DMS114 treated with DMSO at 0.1 percent for 48 hours (cell line): ENCODE data around the gene RASGEF1B.
"Not testable (repeated sequence)": the region's sequence is repeated elsewhere in the genome, so short reads cannot be mapped to it uniquely, and the experiment has no call there.

Experiments used
- DNase-seq: peaks from one replicate; lab custom pipeline; 2025; ENCODE audit not compliant: unreplicated experiment; lab: John Stamatoyannopoulos, UW

Gene RASGEF1B

GRCh38 chr4:81498551-81499099 is 26.9 kb upstream of the RASGEF1B start:
- DNase-seq = no peak

GRCh38 chr4:81498046-81498445 is 26.3 kb upstream of the RASGEF1B start:
- no peak for DNase-seq

GRCh38 chr4:81495345-81495744 is 23.6 kb upstream of the RASGEF1B start:
- DNase-seq = no peak

- DNase-seq = no peak
These were observed 22.3 kb upstream of the RASGEF1B start for GRCh38 chr4:81494031-81494431.

GRCh38 chr4:81492606-81493230 is 21.0 kb upstream of the RASGEF1B start:
- no peak for DNase-seq

- no peak for DNase-seq
These were observed 20.2 kb upstream of the RASGEF1B start for GRCh38 chr4:81491943-81492342.

- no peak for DNase-seq
These were observed 18.9 kb upstream of the RASGEF1B start for GRCh38 chr4:81490403-81491160.

- DNase-seq = no peak
These were observed 14.8 kb upstream of the RASGEF1B start for GRCh38 chr4:81486502-81486901.

- DNase-seq = no peak
These were observed 13.7 kb upstream of the RASGEF1B start for GRCh38 chr4:81485310-81485980.

- DNase-seq = no peak
These were observed 10.6 kb upstream of the RASGEF1B start for GRCh38 chr4:81482326-81482725.

- DNase-seq = no peak
These were observed 9.4 kb upstream of the RASGEF1B start for GRCh38 chr4:81481151-81481550.

GRCh38 chr4:81479573-81479972 is 7.9 kb upstream of the RASGEF1B start:
- not testable (repeated sequence) for DNase-seq

GRCh38 chr4:81473331-81474265 is 1.9 kb upstream of the RASGEF1B start:
- DNase-seq = not testable (repeated sequence)

- no peak for DNase-seq
These were observed 825 bp upstream of the RASGEF1B start for GRCh38 chr4:81472281-81473182.

GRCh38 chr4:81471298-81471587 is 464 bp downstream of the RASGEF1B start:
- no peak for DNase-seq

GRCh38 chr4:81470456-81471297 is 1.0 kb downstream of the RASGEF1B start:
- no peak for DNase-seq

- no peak for DNase-seq
These were observed 1.8 kb downstream of the RASGEF1B start for GRCh38 chr4:81469781-81470455.

GRCh38 chr4:81468678-81469077 is 3.0 kb downstream of the RASGEF1B start:
- DNase-seq = no peak

- no peak for DNase-seq
These were observed 4.1 kb downstream of the RASGEF1B start for GRCh38 chr4:81467672-81467964.
